Measurements from ENCODE around the gene ARRB1. TPM values are rescaled to one million over a fixed set of nuclear protein-coding genes. Genes with fewer than 3 reads are reported as not detected.

Gene ARRB1
- total and polyA plus RNA-seq, 4 experiments from 2014 or later, result 6.6 to 47.5 (median 26.4) TPM

DNA sequence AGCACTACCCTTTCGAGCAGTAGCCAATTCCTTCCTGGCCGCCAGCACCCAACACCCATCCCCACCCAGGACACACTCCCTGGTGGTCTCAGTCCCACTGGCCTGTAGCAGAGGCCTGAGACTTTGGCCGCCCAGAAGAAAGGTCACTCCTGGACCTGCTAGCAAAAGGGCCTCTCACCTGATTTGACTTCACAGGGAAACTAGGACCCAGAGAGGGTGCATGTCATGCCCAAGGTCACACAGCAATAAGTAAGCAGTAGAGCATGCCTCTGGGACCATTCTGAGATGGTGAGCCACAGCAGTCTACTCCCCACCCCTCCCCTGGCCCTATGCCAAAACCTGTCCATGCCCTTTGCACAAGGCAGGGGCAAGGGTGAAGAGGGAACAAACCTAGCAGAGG lies 7.3 kb downstream of the ARRB1 start:
- intact Hi-C loops (cut with micrococcal nuclease), result no loop called here
- H3K4me1 ChIP-seq (ENCODE audit: insufficient read depth, low read length), result peaks cover 98% of the 10 kb centered on the region
- Mint-ChIP-seq H3K27me3 (no peaks in the 10 kb centered on the region), H3K9me3 (no peaks in the 10 kb centered on the region), H3K4me1 (peaks cover 57 to 100% (median 84%) of the 10 kb centered on the region in 4 donors), H3K4me3 (peak overlapping the region in 2 of 8 donors; percentile 13 to 25), H3K27ac (peak overlapping the region in 6 of 7 donors; percentile 42 to 93 (median 78)), H3K36me3 (peaks cover 0 to 4% of the 10 kb centered on the region in 2 donors)
- no peaks in the 10 kb centered on the region for H3K9me3 ChIP-seq (ENCODE audit: control insufficient read depth in 1 of 2, low read length in 2 of 2)
- ChIA-PET POLR2A (ENCODE audit: partially characterized antibody) (no interaction called here), CTCF (ENCODE audit: partially characterized antibody) (interaction anchor here (5.0 kb wide), 1 partner anchor 14 kb away, joined by 42 read pairs; no protein-coding TSS in a partner anchor)
- no peaks in the 10 kb centered on the region for H3K36me3 ChIP-seq (ENCODE audit: insufficient read depth, low read length)
- no peak overlapping the region for H3K4me3 ChIP-seq (ENCODE audit: low read length in 2 of 2)
- no peaks in the 10 kb centered on the region for H3K27me3 ChIP-seq (ENCODE audit: insufficient read depth, low read length)
- no peak overlapping the region for H3K27ac ChIP-seq (ENCODE audit: low read depth, low read length)
- no peak for DNase-seq

DNA sequence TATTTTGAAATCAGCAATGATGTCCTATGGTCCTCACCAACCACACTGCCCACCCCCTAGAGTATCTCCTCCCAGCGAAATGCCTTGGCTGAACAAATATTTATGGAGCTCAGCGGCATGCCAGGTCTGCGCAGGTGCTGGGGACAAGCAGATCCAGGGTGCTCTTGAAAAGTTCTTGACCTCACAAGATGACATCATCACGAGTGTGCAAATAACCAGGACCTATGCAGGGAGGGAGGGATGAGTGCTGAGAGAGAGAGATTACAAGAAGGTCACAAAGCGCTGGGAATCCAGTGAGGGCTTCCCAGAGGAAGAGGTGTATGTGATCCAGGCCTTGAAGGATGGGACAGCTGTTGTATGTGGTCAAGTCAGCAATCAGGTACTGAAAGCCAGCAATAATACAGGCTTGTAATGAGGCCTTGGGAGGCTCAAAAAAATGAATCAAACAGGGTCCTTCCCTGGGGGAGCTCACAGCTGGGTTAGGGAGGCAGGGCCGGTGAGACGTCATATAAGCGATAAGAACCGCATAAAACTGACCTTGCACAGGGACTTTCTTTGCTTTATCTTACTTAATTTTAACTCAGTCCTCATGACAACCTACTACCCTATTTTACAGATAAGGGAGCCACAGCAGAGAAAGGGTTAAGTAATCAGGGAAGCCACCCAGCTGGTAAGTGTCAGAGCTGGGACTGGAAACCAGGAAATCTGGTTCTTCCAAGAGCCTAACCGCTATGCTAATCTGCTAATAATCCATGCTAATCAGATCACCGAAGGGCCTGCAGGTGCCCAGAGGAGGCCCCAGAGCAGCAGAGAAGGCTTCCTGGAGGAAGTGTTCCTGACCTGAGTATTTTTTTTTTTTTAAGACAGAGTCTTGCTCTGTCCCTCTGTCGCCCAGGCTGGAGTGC lies 8.2 kb downstream of the ARRB1 start:
- Histone ChIP-seq H3K27ac (ENCODE audit: low read depth, low read length) (no peak overlapping the region), H3K36me3 (ENCODE audit: insufficient read depth, low read length) (no peaks in the 10 kb centered on the region), H3K4me3 (ENCODE audit: low read length in 2 of 2) (no peak overlapping the region), H3K4me1 (ENCODE audit: insufficient read depth, low read length) (peaks cover 98% of the 10 kb centered on the region), H3K9me3 (ENCODE audit: control insufficient read depth in 1 of 2, low read length in 2 of 2) (no peaks in the 10 kb centered on the region), H3K27me3 (ENCODE audit: insufficient read depth, low read length) (no peaks in the 10 kb centered on the region)
- Mint-ChIP-seq H3K4me1 (peaks cover 56 to 100% (median 81%) of the 10 kb centered on the region in 4 donors), H3K9me3 (no peaks in the 10 kb centered on the region), H3K4me3 (peak overlapping the region in 2 of 8 donors; percentile 13 to 31), H3K36me3 (peaks cover 0 to 4% of the 10 kb centered on the region in 2 donors), H3K27me3 (no peaks in the 10 kb centered on the region), H3K27ac (peak overlapping the region; percentile 63 to 93 (median 90))
- POLR2A ChIA-PET (ENCODE audit: partially characterized antibody), result interaction anchor here (0.8 to 6.6 kb wide), 3 partner anchors 8 to 68 kb away, joined by 3 to 113 read pairs (median 50); partner anchors contain the start of gene ARRB1
- intact Hi-C loops (cut with micrococcal nuclease), result no loop called here
- CTCF ChIA-PET (ENCODE audit: partially characterized antibody), result interaction anchor here (0.6 to 5.0 kb wide), 6 partner anchors 8 to 18 kb away, joined by 3 to 42 read pairs (median 4); partner anchors contain the start of gene ARRB1
- no peak for DNase-seq

DNA sequence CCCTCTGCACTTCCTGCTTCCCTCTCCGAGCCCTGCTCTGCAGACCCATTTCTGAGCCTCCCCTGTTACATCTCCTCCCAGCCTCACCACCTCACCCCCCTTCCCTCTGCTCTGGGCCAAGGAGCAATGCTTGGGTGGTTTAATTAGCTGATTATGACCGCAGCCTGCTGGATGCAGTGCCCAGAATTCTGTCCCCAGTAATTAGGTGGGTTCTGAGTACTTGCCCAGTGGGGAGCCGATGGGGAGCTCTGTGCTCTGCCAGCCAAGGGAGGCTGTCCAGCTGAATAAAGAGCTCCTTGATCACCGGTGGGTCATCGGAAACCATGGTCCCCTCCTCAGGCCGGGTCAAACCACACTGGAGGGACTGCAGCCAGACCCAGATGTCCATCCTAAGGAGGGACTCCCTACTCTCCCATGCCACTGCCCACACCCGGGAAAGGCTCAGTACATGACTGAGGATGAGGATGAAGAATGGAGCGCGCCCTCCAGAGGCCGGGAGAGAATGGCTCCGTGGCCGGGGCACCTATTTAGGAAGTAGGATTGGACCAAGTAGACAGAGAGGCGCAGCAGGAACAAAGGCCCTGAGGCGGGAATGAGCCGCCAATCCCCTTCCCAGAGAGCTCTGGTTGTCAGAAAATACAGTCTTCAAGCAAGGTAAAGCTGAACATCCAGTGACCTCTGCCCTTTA lies 9.1 kb downstream of the ARRB1 start:
- Histone ChIP-seq H3K9me3 (ENCODE audit: control insufficient read depth in 1 of 2, low read length in 2 of 2) (no peaks in the 10 kb centered on the region), H3K4me1 (ENCODE audit: insufficient read depth, low read length) (peaks cover 99% of the 10 kb centered on the region), H3K27me3 (ENCODE audit: insufficient read depth, low read length) (no peaks in the 10 kb centered on the region), H3K27ac (ENCODE audit: low read depth, low read length) (peak overlapping the region; percentile 47), H3K4me3 (ENCODE audit: low read length in 2 of 2) (no peak overlapping the region), H3K36me3 (ENCODE audit: insufficient read depth, low read length) (no peaks in the 10 kb centered on the region)
- ChIA-PET CTCF (ENCODE audit: partially characterized antibody) (interaction anchor here (0.6 to 5.0 kb wide), 7 partner anchors 9 to 46 kb away, joined by 3 to 42 read pairs (median 5); partner anchors contain the start of gene ARRB1), POLR2A (ENCODE audit: partially characterized antibody) (interaction anchor here (0.8 to 6.6 kb wide), 3 partner anchors 9 to 67 kb away, joined by 3 to 113 read pairs (median 50); partner anchors contain the start of gene ARRB1)
- no peaks in the 10 kb centered on the region for H3K27me3 Mint-ChIP-seq
- peak overlapping the region in 5 of 8 donors; percentile 7 to 90 (median 40) for H3K4me3 Mint-ChIP-seq
- H3K27ac Mint-ChIP-seq, result peak overlapping the region; percentile 53 to 93 (median 87)
- H3K4me1 Mint-ChIP-seq, result peaks cover 54 to 100% (median 80%) of the 10 kb centered on the region in 4 donors
- no peaks in the 10 kb centered on the region for H3K9me3 Mint-ChIP-seq
- DNase-seq, result no peak
- H3K36me3 Mint-ChIP-seq, result peaks cover 0 to 4% of the 10 kb centered on the region in 2 donors
- intact Hi-C loops (cut with micrococcal nuclease), result no loop called here

DNA sequence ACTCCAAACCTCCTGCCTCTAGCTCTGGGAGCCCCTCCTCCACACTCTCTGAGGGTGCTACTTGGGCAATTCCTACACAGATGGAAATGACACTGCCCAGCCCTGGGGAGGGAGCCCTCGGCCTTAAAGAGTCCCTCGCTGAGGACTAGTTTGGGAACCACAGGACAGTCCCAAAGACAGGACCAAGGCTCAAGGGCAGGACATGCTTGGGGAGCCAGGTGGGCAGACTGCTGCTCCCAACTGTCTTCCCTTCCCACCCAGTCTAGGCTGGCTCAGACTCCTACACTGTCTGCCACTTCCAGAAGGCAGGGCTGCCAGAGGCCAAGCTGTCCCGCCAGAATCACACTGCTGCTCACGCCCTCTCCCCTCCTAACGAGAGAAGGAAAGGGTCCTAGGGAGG lies 9.8 kb downstream of the ARRB1 start:
- peak overlapping the region; percentile 47 for H3K27ac ChIP-seq (ENCODE audit: low read depth, low read length)

DNA sequence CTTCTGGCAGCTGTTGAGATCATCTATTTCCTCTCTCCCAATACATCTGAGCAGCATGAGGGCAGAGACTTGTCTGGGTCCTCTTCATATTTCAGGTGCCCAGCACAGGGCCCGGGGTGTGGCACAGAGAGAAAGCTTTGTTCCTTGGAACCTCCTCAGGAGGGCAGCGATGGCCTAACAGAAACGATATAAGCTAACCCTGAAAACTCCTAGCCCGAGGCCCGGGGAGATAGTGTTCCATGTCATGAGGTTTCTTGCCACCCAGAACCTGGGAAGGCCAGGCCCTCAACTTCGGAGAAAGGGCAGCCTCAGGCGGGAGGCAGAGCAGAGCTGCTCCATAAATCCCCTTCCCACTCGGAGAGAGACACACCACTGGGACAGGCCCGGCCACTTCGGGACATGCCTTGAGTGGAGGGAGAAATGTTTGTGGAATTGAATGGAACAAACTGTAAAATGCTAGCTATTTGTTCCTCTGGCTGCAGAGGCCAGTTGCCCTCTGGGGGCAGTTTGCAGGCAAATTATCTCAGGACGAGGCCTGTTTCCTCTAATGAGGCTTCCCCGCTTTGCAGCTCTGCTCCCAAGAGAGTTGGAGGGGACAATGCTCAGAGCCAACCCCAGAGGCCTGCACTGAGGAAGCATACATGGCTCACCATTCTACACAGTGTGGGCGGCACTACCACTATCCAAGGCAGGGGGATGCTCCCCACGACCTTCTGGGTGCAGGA lies 11.6 kb downstream of the ARRB1 start:
- H3K36me3 Mint-ChIP-seq, result peaks cover 7% of the 10 kb centered on the region in 2 donors
- peak overlapping the region; percentile 47 for H3K27ac ChIP-seq (ENCODE audit: low read depth, low read length)
- CTCF ChIA-PET (ENCODE audit: partially characterized antibody), result interaction anchor here (1.0 to 5.0 kb wide), 13 partner anchors 10 to 91 kb away, joined by 3 to 42 read pairs (median 6); no protein-coding TSS in a partner anchor
- no peaks in the 10 kb centered on the region for H3K9me3 ChIP-seq (ENCODE audit: control insufficient read depth in 1 of 2, low read length in 2 of 2)
- POLR2A ChIA-PET (ENCODE audit: partially characterized antibody), result interaction anchor here (1.2 to 6.6 kb wide), 8 partner anchors 8 to 98 kb away, joined by 3 to 113 read pairs (median 8); partner anchors contain the start of genes ARRB1 and RPS3
- peaks cover 55 to 97% (median 74%) of the 10 kb centered on the region in 4 donors for H3K4me1 Mint-ChIP-seq
- H3K36me3 ChIP-seq (ENCODE audit: insufficient read depth, low read length), result no peaks in the 10 kb centered on the region
- H3K27me3 ChIP-seq (ENCODE audit: insufficient read depth, low read length), result no peaks in the 10 kb centered on the region
- intact Hi-C loops (cut with micrococcal nuclease), result no loop called here
- H3K4me3 ChIP-seq (ENCODE audit: low read length in 2 of 2), result peak overlapping the region in 1 of 2 donors; percentile 39
- H3K4me1 ChIP-seq (ENCODE audit: insufficient read depth, low read length), result peaks cover 85% of the 10 kb centered on the region
- no peaks in the 10 kb centered on the region for H3K27me3 Mint-ChIP-seq
- no peaks in the 10 kb centered on the region for H3K9me3 Mint-ChIP-seq
- peak overlapping the region; percentile 87 to 93 (median 91) for H3K27ac Mint-ChIP-seq
- H3K4me3 Mint-ChIP-seq, result peak overlapping the region; percentile 21 to 90 (median 80)
- no peak for DNase-seq

More for the DNA sequence above, 9.8 kb downstream of the ARRB1 start:
- H3K4me1 ChIP-seq (ENCODE audit: insufficient read depth, low read length), result peaks cover 99% of the 10 kb centered on the region
- intact Hi-C loops (cut with micrococcal nuclease), result no loop called here
- Mint-ChIP-seq H3K27ac (peak overlapping the region; percentile 78 to 93 (median 91)), H3K27me3 (no peaks in the 10 kb centered on the region), H3K4me1 (peaks cover 58 to 100% (median 81%) of the 10 kb centered on the region in 4 donors), H3K36me3 (peaks cover 6 to 7% of the 10 kb centered on the region in 2 donors), H3K9me3 (no peaks in the 10 kb centered on the region), H3K4me3 (peak overlapping the region in 4 of 8 donors; percentile 77 to 90 (median 86))
- no peak overlapping the region for H3K4me3 ChIP-seq (ENCODE audit: low read length in 2 of 2)
- no peaks in the 10 kb centered on the region for H3K36me3 ChIP-seq (ENCODE audit: insufficient read depth, low read length)
- CTCF ChIA-PET (ENCODE audit: partially characterized antibody), result interaction anchor here (0.6 to 5.0 kb wide), 11 partner anchors 12 to 66 kb away, joined by 3 to 42 read pairs (median 4); no protein-coding TSS in a partner anchor
- H3K27me3 ChIP-seq (ENCODE audit: insufficient read depth, low read length), result no peaks in the 10 kb centered on the region
- no peak for DNase-seq
- no peaks in the 10 kb centered on the region for H3K9me3 ChIP-seq (ENCODE audit: control insufficient read depth in 1 of 2, low read length in 2 of 2)
- POLR2A ChIA-PET (ENCODE audit: partially characterized antibody), result interaction anchor here (0.9 to 6.6 kb wide), 5 partner anchors 10 to 66 kb away, joined by 3 to 113 read pairs (median 22); partner anchors contain the start of gene ARRB1

DNA sequence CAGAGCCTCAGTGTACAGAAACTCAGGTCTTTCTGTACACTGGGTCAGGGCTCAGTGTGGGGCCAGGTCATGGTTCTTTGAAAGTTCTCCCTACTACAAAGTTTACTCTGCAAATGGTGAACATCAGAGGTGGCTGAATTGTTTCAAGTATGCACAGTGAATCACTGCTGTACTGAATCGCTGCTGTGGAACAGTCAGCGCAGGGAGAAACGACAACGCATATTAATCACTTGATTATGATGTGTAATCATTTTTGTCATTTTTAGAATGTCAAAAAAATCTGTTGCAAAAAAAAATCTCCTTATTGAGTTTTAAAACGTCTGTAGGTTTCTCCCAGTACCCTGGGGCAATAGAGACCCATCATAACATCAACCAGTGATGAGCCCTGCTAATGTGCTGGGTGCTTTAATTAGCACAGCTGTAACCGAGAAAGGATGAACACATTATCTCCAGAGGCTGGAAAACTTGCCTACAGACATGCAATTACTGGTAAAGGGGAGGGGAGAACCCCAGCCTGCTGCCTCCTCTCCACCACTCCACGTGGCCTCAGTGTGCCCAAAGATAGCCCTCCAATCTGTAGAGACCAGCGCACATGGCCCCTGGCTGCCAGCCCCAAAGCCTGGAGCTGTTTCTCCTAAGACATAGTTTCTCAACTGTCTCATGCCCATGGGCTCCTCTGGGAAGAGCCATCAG lies 12.8 kb downstream of the ARRB1 start:
- no peaks in the 10 kb centered on the region for H3K27me3 ChIP-seq (ENCODE audit: insufficient read depth, low read length)
- CTCF ChIA-PET (ENCODE audit: partially characterized antibody), result interaction anchor here (1.1 to 4.4 kb wide), 6 partner anchors 10 to 58 kb away, joined by 6 to 24 read pairs (median 14); no protein-coding TSS in a partner anchor
- Mint-ChIP-seq H3K27ac (peak overlapping the region; percentile 20 to 92 (median 82)), H3K9me3 (peaks cover 0 to 2% (median 0%) of the 10 kb centered on the region in 8 donors), H3K36me3 (peaks cover 7% of the 10 kb centered on the region in 2 donors), H3K4me1 (peaks cover 50 to 93% (median 74%) of the 10 kb centered on the region in 4 donors), H3K27me3 (no peaks in the 10 kb centered on the region), H3K4me3 (peak overlapping the region in 7 of 8 donors; percentile 57 to 87 (median 71))
- POLR2A ChIA-PET (ENCODE audit: partially characterized antibody), result interaction anchor here (1.8 to 6.6 kb wide), 4 partner anchors 9 to 63 kb away, joined by 6 to 113 read pairs (median 36); partner anchors contain the start of gene ARRB1
- DNase-seq, result no peak
- H3K4me3 ChIP-seq (ENCODE audit: low read length in 2 of 2), result no peak overlapping the region
- H3K9me3 ChIP-seq (ENCODE audit: control insufficient read depth in 1 of 2, low read length in 2 of 2), result no peaks in the 10 kb centered on the region
- no peaks in the 10 kb centered on the region for H3K36me3 ChIP-seq (ENCODE audit: insufficient read depth, low read length)
- intact Hi-C loops (cut with micrococcal nuclease), result no loop called here
- peaks cover 77% of the 10 kb centered on the region for H3K4me1 ChIP-seq (ENCODE audit: insufficient read depth, low read length)
- peak overlapping the region; percentile 47 for H3K27ac ChIP-seq (ENCODE audit: low read depth, low read length)
